OCI-LY7 (cell line): ENCODE data around the gene MYLK. TPM values are rescaled to one million over a fixed set of nuclear protein-coding genes. Genes with fewer than 3 reads are reported as not detected.

ENCODE experiments used
- BruUV-seq: library from RNA; stranded (reverse); fragments of 400-500 nt; replicated peaks from 2 replicates; lab custom pipeline; 2021; lab: Mats Ljungman, UMichigan
- CTCF ChIA-PET: fragments of 300-600 bp; sonication (Branson Sonifier 250); formaldehyde crosslinking; loops from one replicate; lab custom pipeline; 2022; ENCODE audit warnings: antibody characterized with exemption; ENCODE audit not compliant: unreplicated experiment; lab: Charles Lee
- POLR2A ChIA-PET: fragments of 300-600 bp; sonication (Branson Sonifier 250); formaldehyde crosslinking; loops from one replicate; lab custom pipeline; 2022; ENCODE audit warnings: antibody characterized with exemption; lab: Charles Lee
- DNase-seq: peaks from one replicate; pipeline ENCODE4 v3.0.0-alpha.2; 2015; ENCODE audit warnings: low spot score
- H2AFZ ChIP-seq: fragments of 200-600 bp; sonication (generic), shearing (Covaris generic); 2 replicates; pipeline ENCODE4 v1.6.1; 2014; ENCODE audit warnings: mild to moderate bottlenecking, antibody characterized with exemption, low read length, moderate library complexity
- H3K27ac ChIP-seq: fragments of 200-600 bp; sonication (generic); 2 replicates; pipeline ENCODE4 v1.5.1; 2014; ENCODE audit warnings: mixed run types, low read depth, mild to moderate bottlenecking, moderate library complexity, low read length, inconsistent platforms; ENCODE audit not compliant: poor library complexity, severe bottlenecking
- H3K36me3 ChIP-seq: fragments of 200-600 bp; sonication (generic); 2 replicates; pipeline ENCODE4 v1.6.1; 2014; ENCODE audit warnings: mild to moderate bottlenecking, antibody characterized with exemption, low read length, moderate library complexity, mixed read lengths; ENCODE audit not compliant: insufficient read depth
- H3K4me1 ChIP-seq: fragments of 200-600 bp; sonication (generic); 2 replicates; pipeline ENCODE4 v1.5.1; 2014; ENCODE audit warnings: mild to moderate bottlenecking, low read length; ENCODE audit not compliant: insufficient read depth, poor library complexity, severe bottlenecking
- H3K4me2 ChIP-seq: fragments of 200-600 bp; sonication (generic); 2 replicates; pipeline ENCODE4 v1.6.1; 2014; ENCODE audit warnings: mild to moderate bottlenecking, low read length
- H3K4me3 ChIP-seq: fragments of 200-600 bp; sonication (generic); 2 replicates; pipeline ENCODE4 v1.5.1; 2014; ENCODE audit warnings: mild to moderate bottlenecking, low read depth, low read length; ENCODE audit not compliant: poor library complexity, severe bottlenecking
- H3K79me2 ChIP-seq: fragments of 200-600 bp; sonication (generic); 2 replicates; pipeline ENCODE4 v1.6.1; 2016; ENCODE audit warnings: low read depth, mild to moderate bottlenecking, low read length, moderate library complexity, mixed read lengths; ENCODE audit not compliant: insufficient read depth
- H3K9me2 ChIP-seq: fragments of 200-600 bp; sonication (generic); 2 replicates; pipeline ENCODE4 v1.6.1; 2016; ENCODE audit warnings: mild to moderate bottlenecking, low read length, mixed read lengths; ENCODE audit not compliant: insufficient read depth
- H3K9me3 ChIP-seq: fragments of 200-600 bp; sonication (generic); 2 replicates; pipeline ENCODE4 v1.6.1; 2014; ENCODE audit warnings: mild to moderate bottlenecking, mixed run types, low read length, mixed read lengths
- H4K20me1 ChIP-seq: fragments of 200-600 bp; sonication (generic); 2 replicates; pipeline ENCODE4 v1.6.1; 2014; ENCODE audit warnings: mild to moderate bottlenecking, antibody characterized with exemption, low read length, moderate library complexity, mixed read lengths; ENCODE audit not compliant: insufficient read depth
- CTCF ChIP-seq: fragments of 200-600 bp; sonication (generic); conservative IDR thresholded peaks from 2 replicates; pipeline ENCODE4 v1.5.1; 2014; ENCODE audit warnings: mild to moderate bottlenecking, antibody characterized with exemption, low read length, moderate library complexity, mixed read lengths
- EZH2phosphoT487 ChIP-seq: fragments of 200-600 bp; sonication (generic); IDR thresholded peaks from 2 replicates; pipeline ENCODE4 v1.6.1; 2018; ENCODE audit warnings: low read depth, borderline replicate concordance, mild to moderate bottlenecking, mixed run types, antibody characterized with exemption, low read length, moderate library complexity, mixed read lengths
- intact Hi-C: fragments of 100-400 bp; cut with micrococcal nuclease; formaldehyde crosslinking; loops from one replicate; pipeline ENCODE4 v1.10.0; 2022; ENCODE audit not compliant: unreplicated experiment
- total RNA-seq, 2 experiments: library from RNA; depleted of rRNA in 1 of 2; stranded (reverse); fragments of >200 nt in 1 of 2; shearing (Covaris generic) in 1 of 2; gene quantifications; 2 replicates each; pipeline ENCODE4 v1.2.3, GENCODE V29; 2014 to 2022

The MYLK gene
- total RNA-seq, 2 experiments from 2014 or later: not detected

GRCh38 chr3:123801474-123801873 lies 82.7 kb downstream of the MYLK start:
- TF ChIP-seq EZH2phosphoT487: no peak
- ChIA-PET CTCF (no interaction called here), POLR2A (interaction anchor here (0.5 kb wide), 1 partner anchor 222 kb away, joined by 3 read pairs; no protein-coding TSS in a partner anchor)
- H2AFZ ChIP-seq: no peak overlapping the region
- no peak overlapping the region for H3K4me2 ChIP-seq
- no peaks in the 10 kb centered on the region for H3K4me1 ChIP-seq
- intact Hi-C loops: no loop called here
- no peaks in the 10 kb centered on the region for H3K36me3 ChIP-seq
- no peak for DNase-seq
- H3K9me3 ChIP-seq: no peaks in the 10 kb centered on the region
- H3K9me2 ChIP-seq: no peaks in the 10 kb centered on the region
- no TSS peak for BruUV-seq
- H3K4me3 ChIP-seq: no peak overlapping the region
- H4K20me1 ChIP-seq: no peaks in the 10 kb centered on the region
- no peaks in the 10 kb centered on the region for H3K79me2 ChIP-seq
- no peak overlapping the region for H3K27ac ChIP-seq

- TF ChIP-seq CTCF: no peak
- TF ChIP-seq EZH2phosphoT487: no peak
- Histone ChIP-seq H3K4me3 (no peak overlapping the region), H2AFZ (no peak overlapping the region), H3K9me2 (no peaks in the 10 kb centered on the region), H3K4me1 (no peaks in the 10 kb centered on the region), H3K36me3 (no peaks in the 10 kb centered on the region), H4K20me1 (no peaks in the 10 kb centered on the region), H3K4me2 (no peak overlapping the region), H3K9me3 (no peaks in the 10 kb centered on the region), H3K79me2 (no peaks in the 10 kb centered on the region), H3K27ac (no peak overlapping the region)
- BruUV-seq: no TSS peak
- DNase-seq: no peak
- intact Hi-C loops: no loop called here
- ChIA-PET POLR2A (interaction anchor here (0.6 kb wide), 2 partner anchors 23 to 307 kb away, joined by 3 read pairs; no protein-coding TSS in a partner anchor), CTCF (no interaction called here)
Observed at GRCh38 chr3:123800362-123800682, 83.8 kb downstream of the MYLK start.

- Histone ChIP-seq H3K79me2 (no peaks in the 10 kb centered on the region), H3K27ac (no peak overlapping the region), H3K36me3 (no peaks in the 10 kb centered on the region), H3K9me3 (no peaks in the 10 kb centered on the region), H3K4me3 (no peak overlapping the region), H4K20me1 (no peaks in the 10 kb centered on the region), H2AFZ (no peak overlapping the region), H3K4me1 (no peaks in the 10 kb centered on the region), H3K4me2 (no peak overlapping the region), H3K9me2 (no peaks in the 10 kb centered on the region)
- DNase-seq: no peak
- POLR2A ChIA-PET: interaction anchor here (0.6 kb wide), 2 partner anchors 23 to 307 kb away, joined by 3 read pairs; no protein-coding TSS in a partner anchor
- intact Hi-C loops: no loop called here
- TF ChIP-seq EZH2phosphoT487 (no peak), CTCF (no peak)
- CTCF ChIA-PET: no interaction called here
- no TSS peak for BruUV-seq
Observed at GRCh38 chr3:123799544-123800361, 84.4 kb downstream of the MYLK start.
